AG04450 (cell line): ENCODE data around the gene FAM3D. TPM values are rescaled to one million over a fixed set of nuclear protein-coding genes. Genes with fewer than 3 reads are reported as not detected.

Experiments used
- CTCF ChIA-PET: fragments of 300-600, 350-600 bp; formaldehyde crosslinking; extraction: SDS; loops from one replicate; lab custom pipeline; 2022; ENCODE audit warnings: antibody characterized with exemption, inconsistent platforms; lab: Charles Lee
- POLR2A ChIA-PET: fragments of 350-600 bp; formaldehyde crosslinking; extraction: SDS; loops from one replicate; lab custom pipeline; 2021; ENCODE audit warnings: antibody characterized with exemption, inconsistent platforms; lab: Yijun Ruan, JAX
- DNase-seq: peaks from one replicate; pipeline ENCODE4 v3.0.0-alpha.2; 2011; ENCODE audit warnings: low read depth, low spot score
- H3K27ac ChIP-seq: one replicate; pipeline ENCODE4 v1.5.1; 2012; ENCODE audit warnings: low read depth, low read length, control low read depth
- H3K27me3 ChIP-seq: one replicate; pipeline ENCODE4 v1.6.0; 2012; ENCODE audit warnings: low read length; ENCODE audit not compliant: control insufficient read depth, insufficient read depth
- H3K4me3 ChIP-seq: 2 replicates; pipeline ENCODE4 v1.5.1; 2011; ENCODE audit warnings: mild to moderate bottlenecking, low read depth, low read length, control low read depth
- H3K9me3 ChIP-seq: 2 replicates; pipeline ENCODE4 v1.5.1; 2012; ENCODE audit warnings: low read length; ENCODE audit not compliant: control insufficient read depth, insufficient read depth
- CTCF ChIP-seq: IDR thresholded peaks from 2 replicates; pipeline ENCODE4 v1.5.1; 2011; ENCODE audit warnings: low read depth, low read length, control low read depth, inconsistent platforms
- polyA plus RNA-seq: library from polyadenylated mRNA; depleted of rRNA; stranded (reverse); fragments of >200 nt; gene quantifications from 2 replicates; pipeline ENCODE4 v1.2.3, GENCODE V29; 2011

Gene FAM3D
- polyA plus RNA-seq, 1 experiment: not detected

GRCh38 chr3:58691997-58692396 is 25.4 kb upstream of the FAM3D start:
- TF ChIP-seq CTCF: no peak
- ChIA-PET CTCF (no interaction called here), POLR2A (no interaction called here)
- Histone ChIP-seq H3K9me3 (peaks cover 7% of the 10 kb centered on the region), H3K27ac (no peak overlapping the region), H3K27me3 (no peaks in the 10 kb centered on the region), H3K4me3 (no peak overlapping the region)
- no peak for DNase-seq

- peaks cover 8% of the 10 kb centered on the region for H3K27me3 ChIP-seq
- ChIA-PET CTCF (no interaction called here), POLR2A (no interaction called here)
- TF ChIP-seq CTCF: no peak
- H3K27ac ChIP-seq: no peak overlapping the region
- H3K4me3 ChIP-seq: no peak overlapping the region
- DNase-seq: no peak
- peaks cover 7% of the 10 kb centered on the region for H3K9me3 ChIP-seq
These were observed 23.9 kb upstream of the FAM3D start for GRCh38 chr3:58690490-58690889.

- CTCF ChIA-PET: no interaction called here
- Histone ChIP-seq H3K9me3 (peaks cover 8% of the 10 kb centered on the region), H3K27me3 (peaks cover 8% of the 10 kb centered on the region), H3K27ac (no peak overlapping the region), H3K4me3 (no peak overlapping the region)
- no peak for TF ChIP-seq CTCF
- POLR2A ChIA-PET: no interaction called here
- DNase-seq: no peak
These were observed 22.0 kb upstream of the FAM3D start for GRCh38 chr3:58688574-58688973.

GRCh38 chr3:58686847-58687246 is 20.3 kb upstream of the FAM3D start:
- DNase-seq: no peak
- TF ChIP-seq CTCF: no peak
- H3K9me3 ChIP-seq: peaks cover 9% of the 10 kb centered on the region
- ChIA-PET POLR2A (no interaction called here), CTCF (no interaction called here)
- H3K4me3 ChIP-seq: no peak overlapping the region
- no peak overlapping the region for H3K27ac ChIP-seq
- peaks cover 8% of the 10 kb centered on the region for H3K27me3 ChIP-seq

- POLR2A ChIA-PET: no interaction called here
- H3K4me3 ChIP-seq: no peak overlapping the region
- no peak for TF ChIP-seq CTCF
- peaks cover 3% of the 10 kb centered on the region for H3K9me3 ChIP-seq
- CTCF ChIA-PET: no interaction called here
- no peak for DNase-seq
- H3K27me3 ChIP-seq: peaks cover 8% of the 10 kb centered on the region
- H3K27ac ChIP-seq: no peak overlapping the region
These were observed 19.1 kb upstream of the FAM3D start for GRCh38 chr3:58685641-58686040.
